OCI-M2 (cell line): ENCODE results near the gene TAL2.

Experiments used
- DNase-seq: peaks from one replicate; lab custom pipeline; 2025; ENCODE audit not compliant: unreplicated experiment; lab: John Stamatoyannopoulos, UW

TAL2 gene

GRCh38 chr9:105662184-105663104 lies at the start of gene TAL2:
Gene TAL2 (plus strand): TSS chr9:105662457. CDS start chr9:105662497, 40 bp downstream.
- no peak for DNase-seq

- DNase-seq: no peak
Observed at GRCh38 chr9:105621001-105621400, 41.3 kb upstream of the TAL2 start.

GRCh38 chr9:105625088-105625487 lies 37.2 kb upstream of the TAL2 start:
- no peak for DNase-seq

- no peak for DNase-seq
Observed at GRCh38 chr9:105632807-105633206, 29.4 kb upstream of the TAL2 start.

- no peak for DNase-seq
Observed at GRCh38 chr9:105633411-105633810, 28.8 kb upstream of the TAL2 start.

GRCh38 chr9:105636331-105636730 lies 25.9 kb upstream of the TAL2 start:
- no peak for DNase-seq

- DNase-seq: no peak
Observed at GRCh38 chr9:105637787-105638395, 24.4 kb upstream of the TAL2 start.

- DNase-seq: no peak
Observed at GRCh38 chr9:105639936-105640335, 22.3 kb upstream of the TAL2 start.

GRCh38 chr9:105643795-105644194 lies 18.5 kb upstream of the TAL2 start:
- no peak for DNase-seq

- no peak for DNase-seq
Observed at GRCh38 chr9:105646879-105647594, 15.2 kb upstream of the TAL2 start.

- DNase-seq: peak; percentile 24
Observed at GRCh38 chr9:105647595-105648349, 14.5 kb upstream of the TAL2 start.

GRCh38 chr9:105651806-105652205 lies 10.5 kb upstream of the TAL2 start:
- DNase-seq: no peak

- DNase-seq: no peak
Observed at GRCh38 chr9:105656131-105656921, 5.9 kb upstream of the TAL2 start.

GRCh38 chr9:105658351-105658750 lies 3.9 kb upstream of the TAL2 start:
- DNase-seq: no peak

GRCh38 chr9:105661011-105661410 lies 1.2 kb upstream of the TAL2 start:
- no peak for DNase-seq

- DNase-seq: no peak
Observed at GRCh38 chr9:105663914-105664313, 1.7 kb downstream of the TAL2 start.

- DNase-seq: no peak
Observed at GRCh38 chr9:105667867-105668266, 5.6 kb downstream of the TAL2 start.

- DNase-seq: no peak
Observed at GRCh38 chr9:105670315-105670714, 8.1 kb downstream of the TAL2 start.

- DNase-seq: no peak
Observed at GRCh38 chr9:105670775-105671174, 8.5 kb downstream of the TAL2 start.

GRCh38 chr9:105672711-105673234 lies 10.5 kb downstream of the TAL2 start:
- no peak for DNase-seq
